ENCODE data around the gene BAHCC1. TPM values are rescaled to one million over a fixed set of nuclear protein-coding genes. Genes with fewer than 3 reads are reported as not detected.
A peak's percentile ranks its signal among the peaks of the same experiment; 100 is the strongest.

Gene BAHCC1
- total RNA-seq, 1 donor from 2014 or later, result 74.3 TPM

DNA sequence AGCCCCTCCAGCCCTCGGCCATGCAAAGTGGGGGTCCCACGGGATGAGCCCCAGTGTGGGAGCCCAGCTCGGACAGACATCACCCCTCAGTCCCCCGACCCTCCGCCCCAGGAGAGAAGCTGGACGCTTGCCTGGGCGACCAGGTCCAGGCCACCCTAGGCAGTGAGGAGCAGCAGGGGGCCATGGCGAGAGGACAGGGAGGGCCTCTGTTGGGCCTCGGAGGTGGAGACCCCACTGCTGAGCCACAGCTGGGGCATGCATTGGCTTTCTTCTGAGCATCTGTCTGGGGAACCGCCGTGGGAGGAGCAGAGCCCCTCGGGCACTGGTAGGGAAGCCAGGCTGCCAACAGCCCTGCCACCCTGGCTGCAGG lies 104.3 kb downstream of the BAHCC1 start:
- peak; percentile 70 for DNase-seq (ENCODE audit: extremely low spot score, unreplicated experiment)
- Mint-ChIP-seq H3K9me3 (no peaks in the 10 kb centered on the region), H3K36me3 (no peaks in the 10 kb centered on the region), H3K4me1 (ENCODE audit: unreplicated experiment) (peaks cover 6% of the 10 kb centered on the region), H3K4me3 (no peak overlapping the region), H3K27me3 (peaks cover under 1% of the 10 kb centered on the region), H3K27ac (no peak overlapping the region)
- TF ChIP-seq, protein P1, sequence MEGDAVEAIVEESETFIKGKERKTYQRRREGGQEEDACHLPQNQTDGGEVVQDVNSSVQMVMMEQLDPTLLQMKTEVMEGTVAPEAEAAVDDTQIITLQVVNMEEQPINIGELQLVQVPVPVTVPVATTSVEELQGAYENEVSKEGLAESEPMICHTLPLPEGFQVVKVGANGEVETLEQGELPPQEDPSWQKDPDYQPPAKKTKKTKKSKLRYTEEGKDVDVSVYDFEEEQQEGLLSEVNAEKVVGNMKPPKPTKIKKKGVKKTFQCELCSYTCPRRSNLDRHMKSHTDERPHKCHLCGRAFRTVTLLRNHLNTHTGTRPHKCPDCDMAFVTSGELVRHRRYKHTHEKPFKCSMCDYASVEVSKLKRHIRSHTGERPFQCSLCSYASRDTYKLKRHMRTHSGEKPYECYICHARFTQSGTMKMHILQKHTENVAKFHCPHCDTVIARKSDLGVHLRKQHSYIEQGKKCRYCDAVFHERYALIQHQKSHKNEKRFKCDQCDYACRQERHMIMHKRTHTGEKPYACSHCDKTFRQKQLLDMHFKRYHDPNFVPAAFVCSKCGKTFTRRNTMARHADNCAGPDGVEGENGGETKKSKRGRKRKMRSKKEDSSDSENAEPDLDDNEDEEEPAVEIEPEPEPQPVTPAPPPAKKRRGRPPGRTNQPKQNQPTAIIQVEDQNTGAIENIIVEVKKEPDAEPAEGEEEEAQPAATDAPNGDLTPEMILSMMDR (conservative IDR thresholded peaks at IDR 0.05), result no peak

DNA sequence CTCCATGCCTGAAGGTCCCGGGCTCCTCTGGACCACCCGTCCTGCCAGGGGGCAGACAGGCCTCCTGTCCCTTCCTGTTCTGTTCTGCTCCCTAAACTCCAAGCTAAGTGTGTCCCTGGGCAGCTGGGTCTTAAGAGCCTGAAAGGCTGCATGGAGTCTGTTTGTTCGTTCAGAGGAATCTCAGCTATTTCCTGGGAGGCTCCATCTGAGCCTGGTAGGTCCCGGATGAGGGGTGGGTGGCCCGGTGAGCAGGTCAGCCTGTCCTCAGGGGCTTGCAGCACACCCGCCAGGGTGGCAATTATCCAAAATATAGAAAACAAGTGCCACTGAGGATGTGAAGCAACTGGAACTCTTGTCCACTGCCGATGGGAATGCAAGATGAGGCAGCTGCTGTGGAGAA lies 104.8 kb downstream of the BAHCC1 start:
- Mint-ChIP-seq H3K4me1 (ENCODE audit: unreplicated experiment) (peaks cover 1% of the 10 kb centered on the region), H3K27me3 (peaks cover 3% of the 10 kb centered on the region), H3K4me3 (no peak overlapping the region), H3K36me3 (no peaks in the 10 kb centered on the region), H3K27ac (no peak overlapping the region), H3K9me3 (no peaks in the 10 kb centered on the region)
- DNase-seq (ENCODE audit: extremely low spot score, unreplicated experiment), result no peak
- TF ChIP-seq, protein P1 (conservative IDR thresholded peaks at IDR 0.05), result no peak

DNA sequence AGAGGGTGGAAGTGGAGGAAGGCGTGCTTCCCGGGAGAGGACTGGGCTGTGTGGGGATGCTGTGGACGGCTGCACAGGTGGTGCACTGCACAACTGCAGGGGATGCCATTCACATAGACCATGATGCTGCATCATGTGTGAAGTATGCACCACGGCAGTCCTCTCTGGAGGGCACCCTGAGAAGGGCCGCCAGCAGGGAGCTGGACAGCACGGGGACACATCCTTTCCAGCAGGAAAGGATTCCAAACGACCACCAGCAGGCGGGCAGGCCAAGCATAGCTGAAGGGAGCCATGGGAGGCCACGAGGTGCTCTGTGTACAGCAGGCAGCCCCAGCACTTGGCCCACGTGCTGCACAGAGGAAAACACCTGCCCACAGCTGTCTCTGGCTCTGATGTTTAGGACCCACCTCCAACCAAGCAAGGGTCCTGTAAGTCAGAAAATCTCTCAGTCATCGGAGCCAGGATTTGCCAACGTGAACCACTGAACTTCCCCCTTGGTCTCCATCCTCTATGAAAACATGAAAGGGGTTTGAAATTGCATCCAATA lies 107.3 kb downstream of the BAHCC1 start:
- TF ChIP-seq, protein P1 (conservative IDR thresholded peaks at IDR 0.05), result no peak
- no peaks in the 10 kb centered on the region for H3K9me3 Mint-ChIP-seq
- H3K36me3 Mint-ChIP-seq, result peaks cover under 1% of the 10 kb centered on the region
- no peak overlapping the region for H3K4me3 Mint-ChIP-seq
- peaks cover 3% of the 10 kb centered on the region for H3K27me3 Mint-ChIP-seq
- H3K4me1 Mint-ChIP-seq (ENCODE audit: unreplicated experiment), result no peaks in the 10 kb centered on the region
- peak overlapping the region; percentile 32 for H3K27ac Mint-ChIP-seq
- DNase-seq (ENCODE audit: extremely low spot score, unreplicated experiment), result no peak

DNA sequence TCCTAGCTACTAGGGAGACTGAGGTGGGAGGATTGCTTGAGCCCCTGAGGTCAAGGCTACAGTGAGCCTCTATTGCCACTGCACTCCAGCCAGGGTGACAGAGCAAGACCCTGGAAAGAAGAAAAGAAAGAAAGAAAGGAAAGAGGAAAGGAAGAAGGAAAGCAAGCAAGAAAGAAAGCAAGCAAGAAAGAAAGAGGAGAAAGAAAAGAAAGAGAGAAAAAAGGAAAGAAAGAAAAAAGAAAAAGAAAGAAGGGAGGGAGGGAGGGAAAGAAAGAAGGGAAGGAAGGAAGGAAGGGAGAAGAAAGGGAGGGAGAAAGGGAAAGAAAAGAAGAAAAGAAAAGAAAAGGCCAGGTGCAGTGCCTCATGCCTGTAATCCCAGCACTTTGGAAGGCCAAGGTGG lies 108.4 kb downstream of the BAHCC1 start:
- Mint-ChIP-seq H3K9me3 (no peaks in the 10 kb centered on the region), H3K4me3 (no peak overlapping the region), H3K27me3 (peaks cover 7% of the 10 kb centered on the region), H3K36me3 (peaks cover 9% of the 10 kb centered on the region), H3K27ac (no peak overlapping the region), H3K4me1 (ENCODE audit: unreplicated experiment) (peaks cover under 1% of the 10 kb centered on the region)
- TF ChIP-seq, protein P1 (conservative IDR thresholded peaks at IDR 0.05), result no peak
- no peak for DNase-seq (ENCODE audit: extremely low spot score, unreplicated experiment)

DNA sequence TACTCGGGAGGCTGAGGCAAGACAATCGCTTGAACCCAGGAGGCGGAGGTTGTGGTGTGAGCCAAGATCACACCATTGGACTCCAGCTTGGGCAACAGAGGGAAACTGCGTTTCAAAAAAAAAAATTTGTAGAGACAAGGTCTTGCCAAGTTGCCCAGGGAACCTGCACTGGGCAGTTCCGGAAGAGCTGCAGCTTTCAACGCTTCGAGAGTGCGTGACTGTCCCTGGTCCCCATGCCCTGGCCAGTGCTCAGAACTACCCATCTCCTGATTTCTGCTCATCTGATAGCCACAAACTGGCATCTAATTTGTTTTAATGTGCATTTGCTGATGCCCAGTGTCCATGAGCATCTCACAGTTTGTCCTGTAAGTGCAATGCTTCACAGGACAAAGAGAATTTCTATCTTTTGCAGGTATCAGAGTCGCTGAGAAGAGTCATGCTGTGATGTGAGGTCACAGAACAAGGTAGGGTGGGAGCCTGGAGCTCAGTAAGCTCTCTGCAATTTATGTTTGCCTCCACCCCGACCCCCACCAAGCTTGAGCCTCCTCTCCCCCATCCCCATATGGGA lies 113.5 kb downstream of the BAHCC1 start:
- H3K4me1 Mint-ChIP-seq (ENCODE audit: unreplicated experiment), result peaks cover 18% of the 10 kb centered on the region
- H3K36me3 Mint-ChIP-seq, result peaks cover 44% of the 10 kb centered on the region
- peaks cover 35% of the 10 kb centered on the region for H3K27me3 Mint-ChIP-seq
- no peaks in the 10 kb centered on the region for H3K9me3 Mint-ChIP-seq
- TF ChIP-seq, protein P1 (conservative IDR thresholded peaks at IDR 0.05), result no peak
- no peak for DNase-seq (ENCODE audit: extremely low spot score, unreplicated experiment)
- H3K27ac Mint-ChIP-seq, result peak overlapping the region; percentile 100
- peak overlapping the region; percentile 100 for H3K4me3 Mint-ChIP-seq
